Loucy (cell line): Measurements from ENCODE around the gene ARHGAP6.
A peak's percentile ranks its signal among the peaks of the same experiment; 100 is the strongest.

Experiments used
- H2AFZ ChIP-seq: fragments of 200-600 bp; sonication (generic); 2 replicates; pipeline ENCODE4 v1.6.0; 2016; ENCODE audit warnings: antibody characterized with exemption, mild to moderate bottlenecking, low read length, moderate library complexity
- H3F3A ChIP-seq: fragments of 200-600 bp; 2 replicates; pipeline ENCODE4 v1.6.0; 2016; ENCODE audit warnings: antibody characterized with exemption, low read depth, mild to moderate bottlenecking
- H3K27me3 ChIP-seq: fragments of 200-600 bp; sonication (generic); 2 replicates; pipeline ENCODE4 v1.6.1; 2014; ENCODE audit warnings: low read length, mild to moderate bottlenecking; ENCODE audit not compliant: insufficient read depth, poor library complexity, severe bottlenecking
- H3K36me3 ChIP-seq: fragments of 200-600 bp; sonication (generic); 2 replicates; pipeline ENCODE4 v1.6.1; 2016; ENCODE audit warnings: low read length; ENCODE audit not compliant: insufficient read depth
- H3K4me1 ChIP-seq: fragments of 200-600 bp; sonication (generic); 2 replicates; pipeline ENCODE4 v1.5.1; 2014; ENCODE audit warnings: low read length, mild to moderate bottlenecking; ENCODE audit not compliant: insufficient read depth, poor library complexity, severe bottlenecking
- H3K4me2 ChIP-seq: fragments of 200-600 bp; sonication (generic); 2 replicates; pipeline ENCODE4 v1.6.0; 2014; ENCODE audit warnings: antibody characterized with exemption, low read length, low read depth, mild to moderate bottlenecking; ENCODE audit not compliant: poor library complexity, severe bottlenecking
- H3K4me3 ChIP-seq: fragments of 200-600 bp; sonication (generic); 2 replicates; pipeline ENCODE4 v1.5.1; 2014; ENCODE audit warnings: low read length, mild to moderate bottlenecking, mixed read lengths; ENCODE audit not compliant: poor library complexity, severe bottlenecking
- H3K79me2 ChIP-seq: fragments of 200-600 bp; sonication (generic); 2 replicates; pipeline ENCODE4 v1.6.1; 2014; ENCODE audit warnings: low read length; ENCODE audit not compliant: insufficient read depth
- H3K9ac ChIP-seq: fragments of 200-600 bp; sonication (generic); 2 replicates; pipeline ENCODE4 v1.6.0; 2014; ENCODE audit warnings: mild to moderate bottlenecking, low read depth, low read length, moderate library complexity; ENCODE audit not compliant: poor library complexity, severe bottlenecking
- H3K9me2 ChIP-seq: fragments of 200-600 bp; sonication (generic); replicated peaks from 2 replicates; pipeline ENCODE4 v1.6.1; 2016; ENCODE audit warnings: low read depth, low read length, mixed read lengths
- H3K9me3 ChIP-seq: fragments of 200-600 bp; sonication (generic); 2 replicates; pipeline ENCODE4 v1.6.1; 2014; ENCODE audit warnings: mild to moderate bottlenecking, antibody characterized with exemption, low read length, low read depth; ENCODE audit not compliant: insufficient read depth
- H4K20me1 ChIP-seq: fragments of 200-600 bp; sonication (generic); 2 replicates; pipeline ENCODE4 v1.6.0; 2014; ENCODE audit warnings: antibody characterized with exemption, low read length, mild to moderate bottlenecking; ENCODE audit not compliant: insufficient read depth, poor library complexity, severe bottlenecking
- EZH2phosphoT487 ChIP-seq: fragments of 200-600 bp; IDR thresholded peaks from 2 replicates; pipeline ENCODE4 v1.6.1; 2018; ENCODE audit warnings: antibody characterized with exemption, mild to moderate bottlenecking, moderate library complexity, borderline replicate concordance
- TF ChIP-seq, protein P1 (sequence below): fragments of 200-600 bp; sonication (generic); conservative IDR thresholded peaks from 2 replicates; pipeline ENCODE4 v1.5.1; 2014; ENCODE audit warnings: mild to moderate bottlenecking, antibody characterized with exemption, low read length

ARHGAP6 gene

DNA sequence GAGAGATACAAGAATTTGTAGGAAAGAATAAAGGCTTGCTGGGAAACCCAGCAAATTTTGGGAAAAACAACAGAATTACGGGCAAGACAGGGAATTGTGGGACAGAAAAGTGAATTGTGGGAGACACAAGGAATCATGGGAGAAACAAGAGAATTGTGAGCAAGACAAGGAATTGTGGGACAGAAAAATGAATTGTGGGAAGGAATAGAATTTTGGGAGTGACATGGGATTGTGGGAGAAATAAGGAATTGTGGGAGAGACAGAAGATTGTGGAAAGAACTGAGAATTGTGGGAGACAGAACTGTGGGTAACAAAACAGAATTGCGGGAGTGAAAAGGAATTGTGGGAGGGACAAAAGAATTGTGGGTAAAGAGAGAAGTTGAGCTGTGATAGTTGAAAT is 555.8 kb downstream of the ARHGAP6 start:
- Histone ChIP-seq H3K9me3 (no peaks in the 10 kb centered on the region), H3K4me3 (peak overlapping the region; percentile 89), H3K27me3 (no peaks in the 10 kb centered on the region), H3F3A (no peaks in the 10 kb centered on the region), H3K4me2 (peak overlapping the region; percentile 82), H3K36me3 (peaks cover 7% of the 10 kb centered on the region; the same call in 1 of the 2 replicates), H4K20me1 (peaks cover 13% of the 10 kb centered on the region), H3K79me2 (peaks cover 47% of the 10 kb centered on the region), H2AFZ (no peak overlapping the region; the same call in 1 of the 2 replicates), H3K4me1 (peaks cover 32% of the 10 kb centered on the region), H3K9me2 (no peaks in the 10 kb centered on the region), H3K9ac (peak overlapping the region; percentile 88)
- TF ChIP-seq EZH2phosphoT487 = no peak
- TF ChIP-seq, protein P1, sequence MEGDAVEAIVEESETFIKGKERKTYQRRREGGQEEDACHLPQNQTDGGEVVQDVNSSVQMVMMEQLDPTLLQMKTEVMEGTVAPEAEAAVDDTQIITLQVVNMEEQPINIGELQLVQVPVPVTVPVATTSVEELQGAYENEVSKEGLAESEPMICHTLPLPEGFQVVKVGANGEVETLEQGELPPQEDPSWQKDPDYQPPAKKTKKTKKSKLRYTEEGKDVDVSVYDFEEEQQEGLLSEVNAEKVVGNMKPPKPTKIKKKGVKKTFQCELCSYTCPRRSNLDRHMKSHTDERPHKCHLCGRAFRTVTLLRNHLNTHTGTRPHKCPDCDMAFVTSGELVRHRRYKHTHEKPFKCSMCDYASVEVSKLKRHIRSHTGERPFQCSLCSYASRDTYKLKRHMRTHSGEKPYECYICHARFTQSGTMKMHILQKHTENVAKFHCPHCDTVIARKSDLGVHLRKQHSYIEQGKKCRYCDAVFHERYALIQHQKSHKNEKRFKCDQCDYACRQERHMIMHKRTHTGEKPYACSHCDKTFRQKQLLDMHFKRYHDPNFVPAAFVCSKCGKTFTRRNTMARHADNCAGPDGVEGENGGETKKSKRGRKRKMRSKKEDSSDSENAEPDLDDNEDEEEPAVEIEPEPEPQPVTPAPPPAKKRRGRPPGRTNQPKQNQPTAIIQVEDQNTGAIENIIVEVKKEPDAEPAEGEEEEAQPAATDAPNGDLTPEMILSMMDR = no peak

DNA sequence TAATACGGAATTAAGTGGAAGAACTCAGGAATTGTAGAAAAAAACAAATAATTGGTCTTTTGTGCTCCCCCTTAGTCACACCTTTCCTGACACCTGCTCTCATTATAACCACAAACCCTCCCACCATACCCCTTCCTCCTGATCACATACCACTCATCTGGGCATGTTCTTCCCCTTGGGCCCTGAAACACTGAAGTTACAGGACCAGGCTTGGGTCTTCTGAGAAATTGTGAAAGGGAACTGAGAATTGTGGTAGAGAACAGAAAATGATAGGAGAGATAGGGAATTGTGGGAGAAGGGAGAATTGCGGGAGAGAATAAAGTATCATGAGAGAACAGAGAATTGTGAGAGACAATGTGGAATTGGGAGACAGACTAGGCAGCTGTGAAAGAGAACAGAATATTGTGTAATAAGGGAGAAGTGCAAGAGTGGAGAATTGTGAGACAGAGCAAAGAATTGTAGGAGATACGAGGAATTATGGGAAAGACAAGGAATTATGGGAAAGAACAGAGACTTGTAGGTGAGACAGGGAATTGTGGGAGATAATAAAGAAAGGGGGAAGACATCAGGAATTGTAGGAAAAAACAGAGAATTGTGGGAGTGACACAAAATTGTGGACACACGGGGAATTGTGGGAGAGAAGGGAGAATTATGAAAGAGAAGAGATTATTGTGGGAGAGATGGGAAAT is 557.3 kb downstream of the ARHGAP6 start:
- Histone ChIP-seq H3F3A (no peaks in the 10 kb centered on the region), H3K4me1 (peaks cover 26% of the 10 kb centered on the region), H3K9me3 (no peaks in the 10 kb centered on the region), H3K79me2 (peaks cover 31% of the 10 kb centered on the region), H3K4me3 (no peak overlapping the region), H3K36me3 (no peaks in the 10 kb centered on the region), H4K20me1 (peaks cover 8% of the 10 kb centered on the region), H3K9ac (no peak overlapping the region), H3K9me2 (no peaks in the 10 kb centered on the region), H2AFZ (no peak overlapping the region), H3K27me3 (no peaks in the 10 kb centered on the region), H3K4me2 (peak overlapping the region; percentile 24)
- TF ChIP-seq, protein P1 = no peak
- TF ChIP-seq EZH2phosphoT487 = no peak

DNA sequence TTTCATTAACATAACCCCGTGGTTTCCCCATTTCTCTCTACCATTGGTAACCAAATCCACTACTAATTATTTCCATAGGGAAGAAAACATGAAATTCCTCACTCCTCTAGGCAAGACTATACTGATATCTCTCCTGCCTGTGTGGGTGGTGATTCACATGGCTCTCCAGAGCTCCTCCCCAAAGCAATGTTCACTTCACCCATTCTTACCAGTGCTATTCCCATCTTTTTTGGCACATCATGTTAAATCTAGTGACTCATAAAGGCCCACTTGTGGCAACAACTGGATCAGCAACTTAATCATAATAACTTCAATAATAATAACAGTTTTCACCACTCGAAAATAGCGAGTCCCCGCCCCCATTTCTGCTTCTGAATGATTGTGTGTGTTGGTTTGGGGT is 560.6 kb downstream of the ARHGAP6 start:
- no peaks in the 10 kb centered on the region for H3F3A ChIP-seq
- H3K36me3 ChIP-seq = no peaks in the 10 kb centered on the region
- H3K79me2 ChIP-seq = peaks cover 6% of the 10 kb centered on the region; the same call in 1 of the 2 replicates
- H3K9me2 ChIP-seq = no peaks in the 10 kb centered on the region
- no peak overlapping the region for H3K4me3 ChIP-seq
- no peak overlapping the region for H3K9ac ChIP-seq
- H3K4me2 ChIP-seq = no peak overlapping the region
- no peaks in the 10 kb centered on the region for H4K20me1 ChIP-seq
- H2AFZ ChIP-seq = no peak overlapping the region
- H3K9me3 ChIP-seq = no peaks in the 10 kb centered on the region
- no peak for TF ChIP-seq EZH2phosphoT487
- TF ChIP-seq, protein P1 = no peak
- H3K27me3 ChIP-seq = no peaks in the 10 kb centered on the region
- H3K4me1 ChIP-seq = peaks cover 15% of the 10 kb centered on the region
